Pancreas (tissue), 10 donors: Measurements from ENCODE around the gene CRLF1. TPM values are rescaled to one million over a fixed set of nuclear protein-coding genes. Genes with fewer than 3 reads are reported as not detected.

Experiments
- ATAC-seq, 4 donors: fragments of 200-7000 bp; cut with Tn5 transposase; one replicate each; pipeline versions ENCODE4 v1.8.0 to v1.9.1; 2020; ENCODE audit warnings: mild to moderate bottlenecking in 4 of 4, moderate library complexity in 4 of 4
- DNase-seq, 6 donors: peaks; one replicate each; pipeline ENCODE4 v3.0.0-alpha.2; 2020
- FAIRE-seq: peaks from 2 replicates; lab custom pipeline; 2012; peaks lifted over from hg19 to GRCh38; lab: Jason Lieb, UNC
- H3K27ac ChIP-seq, 4 donors: fragments of 200-600 bp; sonication (generic); 1 replicate in 3 of 4; 2 replicates in 1 of 4; pipeline versions ENCODE4 v1.5.0 to v1.8.0; 2020
- H3K27me3 ChIP-seq, 4 donors: fragments of 200-600 bp; one replicate each; pipeline ENCODE4 v1.8.0; 2021
- H3K36me3 ChIP-seq, 3 donors: fragments of 200-600 bp; sonication (generic) in 1 of 3; one replicate each; pipeline versions ENCODE4 v1.5.0 to v1.8.0; 2020 to 2021
- H3K4me1 ChIP-seq, 3 donors: fragments of 200-600 bp; one replicate each; pipeline ENCODE4 v1.8.0; 2021
- H3K4me3 ChIP-seq, 4 donors: fragments of 200-600 bp; sonication (generic) in 2 of 4; one replicate each; pipeline versions ENCODE4 v1.5.0 to v1.8.0; 2020 to 2021
- H3K9me3 ChIP-seq, 4 donors: fragments of 200-600 bp; one replicate each; pipeline ENCODE4 v1.8.0; 2021
- CTCF ChIP-seq, 4 donors: fragments of 200-600 bp; sonication (generic) in 3 of 4; IDR thresholded peaks; one replicate each; pipeline versions ENCODE4 v1.5.0 to v1.8.0; 2021; ENCODE audit warnings: antibody characterized with exemption in 4 of 4
- WGBS, 2 donors: extraction: QIAGEN DNeasy Blood & Tissue Kit; methylation state at CpG; one replicate each; pipeline ENCODE4 v1.1.7; 2013; 5-methylcytosine and 5-hydroxymethylcytosine counted together
- intact Hi-C, 3 donors: fragments of 100-400 bp; cut with DNase I; formaldehyde crosslinking; loops; one replicate each; pipeline versions ENCODE4 v1.11.1 to v1.14.2; 2022
- polyA plus RNA-seq, 2 donors: library from polyadenylated mRNA; stranded (reverse); fragments of 200-250 nt; gene quantifications; one replicate each; pipeline ENCODE4 v1.2.3, GENCODE V29; 2013
- total RNA-seq, 6 donors: library from RNA; stranded (reverse); fragmentation: NEBNext Ultra II Directional in 4 of 6; extraction: Animal tissue kit (Norgen Biotek cat#: 25700) in 4 of 6; gene quantifications; one replicate each; pipeline versions ENCODE4 v1.2.1 to v1.2.4, GENCODE V29; 2021 to 2023
- donor health status: healthy with polysubstance abuse.
- donor health status: DM: no; HTN: no; CAD: no; lungs with moderate emphysema.
- donor health status: DM: no; HTN: no; CAD: no.
- donor health status: control.
- donor health status: control.
- donor health status: Bipolar disorder and iron deficiency.
- donor health status: DM: yes; HTN: yes; CAD: no.
- donor health status: DM: no; HTN: no; CAD: no.
- donor health status: DM: no; HTN: no; CAD: no.
- donor health status: DM: yes; HTN: yes; CAD: no.

CRLF1 gene
- total and polyA plus RNA-seq, 8 donors = 0.87 to 20.3 (median 6.1) TPM

- peak in 1 of 6 donors; percentile 32 for DNase-seq
Observed at GRCh38 chr19:18648973-18649315, 42.3 kb upstream of the CRLF1 start.

GRCh38 chr19:18647807-18648206 lies 41.2 kb upstream of the CRLF1 start:
- DNase-seq = no peak
- FAIRE-seq = no peak
- no peak for TF ChIP-seq CTCF (IDR thresholded peaks at IDR 0.05)
- 95 to 97% methylated on average over 10 of the region's 10 CpGs for WGBS, 2 donors
- Histone ChIP-seq H3K4me1 (no peaks in the 10 kb centered on the region), H3K27me3 (no peaks in the 10 kb centered on the region), H3K9me3 (no peaks in the 10 kb centered on the region), H3K27ac (no peak overlapping the region), H3K36me3 (no peaks in the 10 kb centered on the region), H3K4me3 (no peak overlapping the region)
- intact Hi-C loops = no loop called here
- ATAC-seq = no peak

More at GRCh38 chr19:18648973-18649315, 42.3 kb upstream of the CRLF1 start:
- Histone ChIP-seq H3K27ac (no peak overlapping the region), H3K4me1 (no peaks in the 10 kb centered on the region), H3K36me3 (no peaks in the 10 kb centered on the region), H3K4me3 (no peak overlapping the region), H3K9me3 (no peaks in the 10 kb centered on the region), H3K27me3 (no peaks in the 10 kb centered on the region)
- TF ChIP-seq CTCF (IDR thresholded peaks at IDR 0.05) = no peak
- intact Hi-C loops = no loop called here
- ATAC-seq (no peak), FAIRE-seq (no peak)
- 86 to 87% methylated on average over 13 of the region's 13 CpGs for WGBS, 2 donors

GRCh38 chr19:18647371-18647767 lies 40.8 kb upstream of the CRLF1 start:
- intact Hi-C loops = no loop called here
- no peaks in the 10 kb centered on the region for H3K27me3 ChIP-seq
- 92 to 100% methylated on average over 1 of the region's 1 CpG for WGBS, 2 donors
- no peak for TF ChIP-seq CTCF (IDR thresholded peaks at IDR 0.05)
- H3K36me3 ChIP-seq = no peaks in the 10 kb centered on the region
- DNase-seq = no peak
- no peaks in the 10 kb centered on the region for H3K9me3 ChIP-seq
- FAIRE-seq = no peak
- no peak overlapping the region for H3K4me3 ChIP-seq
- H3K27ac ChIP-seq = no peak overlapping the region
- no peaks in the 10 kb centered on the region for H3K4me1 ChIP-seq
- no peak for ATAC-seq

GRCh38 chr19:18646535-18647370 lies 40.2 kb upstream of the CRLF1 start:
- intact Hi-C loops = no loop called here
- DNase-seq (peak in 1 of 6 donors; percentile 42), ATAC-seq (no peak), FAIRE-seq (no peak)
- no peak for TF ChIP-seq CTCF (IDR thresholded peaks at IDR 0.05)
- Histone ChIP-seq H3K4me3 (no peak overlapping the region), H3K27ac (no peak overlapping the region), H3K4me1 (no peaks in the 10 kb centered on the region), H3K27me3 (no peaks in the 10 kb centered on the region), H3K9me3 (no peaks in the 10 kb centered on the region), H3K36me3 (no peaks in the 10 kb centered on the region)
- 88 to 90% methylated on average over 34 of the region's 34 CpGs for WGBS, 2 donors

- DNase-seq = peak in 1 of 6 donors; percentile 55
Observed at GRCh38 chr19:18645035-18645511, 38.5 kb upstream of the CRLF1 start.

More at GRCh38 chr19:18645035-18645511, 38.5 kb upstream of the CRLF1 start:
- Histone ChIP-seq H3K9me3 (no peaks in the 10 kb centered on the region), H3K27ac (no peak overlapping the region), H3K36me3 (no peaks in the 10 kb centered on the region), H3K4me3 (no peak overlapping the region), H3K4me1 (no peaks in the 10 kb centered on the region), H3K27me3 (no peaks in the 10 kb centered on the region)
- 84 to 89% methylated on average over 13 of the region's 13 CpGs for WGBS, 2 donors
- intact Hi-C loops = no loop called here
- FAIRE-seq = no peak
- ATAC-seq = peak in 1 of 4 donors; percentile 21
- TF ChIP-seq CTCF (IDR thresholded peaks at IDR 0.05) = no peak
